ENCODE results near the gene RXRA. TPM values are rescaled to one million over a fixed set of nuclear protein-coding genes. Genes with fewer than 3 reads are reported as not detected.

The RXRA gene
- total RNA-seq, 1 experiment from 2014 or later, result 20.4 TPM

DNA sequence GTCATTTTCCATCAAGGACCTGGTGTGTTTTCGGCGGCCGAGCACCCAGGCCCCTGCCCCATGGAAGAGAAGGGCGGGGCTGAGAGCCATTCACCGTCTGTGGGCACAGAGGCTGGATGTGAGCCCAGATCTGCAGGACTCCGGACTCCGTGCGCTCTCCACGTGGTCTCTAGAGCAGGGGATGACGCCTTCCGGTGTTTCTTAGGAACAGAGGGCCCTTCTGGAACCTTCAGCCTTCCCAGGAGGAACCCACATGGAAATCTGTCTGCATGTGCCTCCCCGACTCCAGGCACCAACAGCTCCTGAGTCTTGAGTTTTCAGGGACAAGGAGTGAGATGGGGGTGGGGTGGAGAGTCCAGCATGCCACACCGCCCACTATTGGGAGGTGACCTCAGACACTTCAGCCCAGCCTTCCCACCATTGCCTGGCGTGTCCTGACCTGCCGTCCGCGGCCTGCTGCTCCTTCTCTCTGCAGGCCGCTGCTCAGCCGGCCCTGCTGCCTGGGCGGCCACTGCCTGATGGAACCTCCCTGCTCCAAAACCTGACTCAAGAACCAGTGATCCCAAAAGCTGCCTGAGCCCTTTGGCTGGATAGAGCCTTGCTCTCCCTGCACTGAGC, 2.4 kb upstream of the RXRA start:
- DNase-seq (ENCODE audit: low read depth), result no peak

DNA sequence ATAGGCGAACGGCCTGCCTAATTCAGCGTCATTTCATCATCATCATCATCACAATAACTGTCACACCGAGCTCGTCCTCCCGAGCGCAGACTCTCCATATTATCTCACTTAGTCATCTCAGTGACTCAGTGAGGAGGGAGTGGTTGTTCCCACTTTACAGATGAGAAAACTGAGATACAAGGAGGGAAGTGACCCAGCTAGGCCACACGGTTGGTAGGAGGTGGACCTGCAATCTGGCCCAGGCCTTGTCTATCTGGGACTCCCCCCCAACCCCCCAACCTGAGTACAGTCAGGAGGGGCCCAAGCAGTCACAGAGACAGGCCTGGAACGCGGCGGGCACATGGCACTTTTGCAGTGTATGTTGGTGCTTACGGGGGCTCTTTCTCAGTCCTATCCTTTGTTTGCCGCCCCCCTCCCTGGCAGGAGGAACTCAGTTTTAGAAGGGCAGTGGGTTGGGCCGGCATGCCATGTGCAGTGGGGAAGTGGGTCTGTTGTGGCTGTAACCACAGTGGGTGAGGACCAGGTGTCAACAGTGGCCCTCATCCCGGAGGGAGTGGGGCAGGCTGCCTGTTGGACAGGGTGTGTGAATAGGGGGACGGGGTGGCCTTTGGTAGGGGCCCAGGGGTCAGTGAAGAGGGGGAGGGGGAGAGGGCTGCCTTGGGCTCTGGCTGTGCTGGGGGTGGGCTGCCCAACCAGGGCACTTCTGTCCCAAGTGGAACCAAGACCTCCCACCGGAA, 1.7 kb upstream of the RXRA start:
- no peak for DNase-seq (ENCODE audit: low read depth)

DNA sequence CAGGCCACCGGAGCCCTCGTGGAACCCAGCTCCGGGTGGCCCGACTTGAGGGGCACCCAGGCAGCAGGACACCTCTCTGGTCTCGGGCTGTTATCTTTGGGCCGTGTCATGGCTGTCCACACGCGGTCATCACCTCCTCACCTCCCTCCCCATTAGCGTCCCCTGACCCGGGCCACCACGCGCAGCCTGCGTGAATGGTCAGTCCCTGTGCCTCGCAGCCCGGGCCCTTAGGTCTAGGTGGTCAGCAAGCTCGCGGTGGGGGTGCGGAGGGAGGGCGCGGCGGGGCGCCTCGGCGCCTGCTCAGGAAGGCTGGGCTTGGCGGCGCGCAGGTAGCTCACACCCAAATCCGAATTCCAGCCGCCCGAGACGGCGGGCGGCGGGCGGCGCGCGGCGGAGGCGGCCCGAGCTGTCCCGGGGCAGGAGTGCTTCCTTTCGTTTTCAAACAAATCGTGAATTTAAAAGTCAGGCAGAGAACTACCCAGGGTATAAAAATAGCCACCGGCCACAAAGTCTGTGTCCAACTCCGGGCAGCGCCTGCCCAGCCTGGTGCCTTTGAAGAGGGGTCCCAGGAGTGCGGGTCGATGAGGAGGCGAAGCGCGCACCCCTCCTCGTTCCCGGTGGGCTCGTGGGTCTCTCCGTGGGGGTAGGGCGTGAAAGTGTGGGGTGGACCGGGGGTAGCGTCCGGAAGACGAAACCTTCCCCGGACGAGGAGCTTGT, 1.0 kb upstream of the RXRA start:
- DNase-seq (ENCODE audit: low read depth), result peak; percentile 40

DNA sequence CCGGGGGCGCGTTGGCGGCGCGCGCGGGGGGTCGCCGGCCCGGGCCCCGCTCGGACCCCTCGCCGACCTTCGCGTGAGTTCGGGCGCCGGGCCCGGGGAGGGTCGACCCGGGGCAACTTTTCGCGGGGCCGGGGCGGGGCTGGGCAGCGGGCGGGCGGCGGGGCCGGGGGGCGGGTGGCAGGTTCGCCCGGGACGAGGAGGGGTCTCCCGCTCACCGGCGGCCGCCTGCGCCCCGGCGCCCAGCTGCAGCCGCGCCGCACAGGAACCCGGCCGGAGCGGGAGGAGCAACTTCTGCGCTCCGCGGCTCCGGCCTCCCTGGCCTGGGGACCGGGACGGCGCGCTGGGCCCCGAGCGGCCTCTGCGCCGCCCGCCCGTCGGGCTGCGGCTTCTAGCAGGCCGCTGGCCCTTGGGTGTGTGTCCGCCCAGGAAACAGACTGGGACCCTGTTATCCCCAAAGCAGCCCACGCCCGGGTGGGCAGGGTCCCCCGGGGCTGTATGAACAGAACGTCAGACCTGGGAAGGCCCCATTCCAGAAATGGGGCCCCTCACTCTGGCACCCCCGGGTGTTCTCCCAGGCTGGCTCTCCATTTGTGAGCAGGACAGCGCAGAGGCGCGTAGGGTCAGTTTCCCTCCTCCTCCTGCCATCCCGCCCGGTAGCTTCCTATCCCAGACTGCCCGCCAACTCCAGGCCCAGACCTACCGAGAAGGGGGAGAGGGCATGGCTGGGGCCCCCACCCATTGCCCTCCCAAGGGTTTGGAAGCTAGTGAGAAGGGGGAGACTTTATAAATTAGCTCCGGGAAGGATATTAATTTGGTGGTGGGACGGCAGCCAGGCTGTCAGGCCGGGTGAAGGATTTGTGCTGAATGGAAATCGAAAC, 708 bp downstream of the RXRA start:
- DNase-seq (ENCODE audit: low read depth), result peak; percentile 34

DNA sequence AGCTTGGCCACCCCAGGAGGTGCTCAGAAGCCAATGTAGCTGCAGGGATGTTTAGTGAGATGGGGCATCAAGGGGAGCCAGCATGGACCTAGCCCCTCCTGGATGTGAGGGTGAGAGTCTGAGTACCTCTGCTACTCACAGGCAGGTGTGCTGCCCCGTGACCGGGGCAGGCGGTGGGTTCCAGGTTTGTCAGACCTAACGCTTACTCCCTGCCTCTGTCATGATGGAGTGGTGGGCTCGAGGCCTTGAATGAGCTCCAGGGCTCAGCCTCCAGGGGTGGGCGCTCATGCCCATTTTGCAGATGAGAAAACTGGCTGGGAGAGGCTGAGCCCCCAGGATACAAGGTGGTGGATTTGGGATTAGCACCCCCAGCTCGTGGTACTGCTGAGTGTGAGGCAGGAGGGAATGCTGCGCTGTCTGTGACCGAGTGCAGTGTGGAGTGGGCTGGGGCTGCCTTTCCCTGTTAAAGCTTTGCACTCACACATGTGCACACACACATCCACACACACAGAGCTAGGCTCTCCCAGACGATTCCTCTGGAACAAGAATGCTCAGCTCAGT, 1.5 kb downstream of the RXRA start:
- DNase-seq (ENCODE audit: low read depth), result no peak

DNA sequence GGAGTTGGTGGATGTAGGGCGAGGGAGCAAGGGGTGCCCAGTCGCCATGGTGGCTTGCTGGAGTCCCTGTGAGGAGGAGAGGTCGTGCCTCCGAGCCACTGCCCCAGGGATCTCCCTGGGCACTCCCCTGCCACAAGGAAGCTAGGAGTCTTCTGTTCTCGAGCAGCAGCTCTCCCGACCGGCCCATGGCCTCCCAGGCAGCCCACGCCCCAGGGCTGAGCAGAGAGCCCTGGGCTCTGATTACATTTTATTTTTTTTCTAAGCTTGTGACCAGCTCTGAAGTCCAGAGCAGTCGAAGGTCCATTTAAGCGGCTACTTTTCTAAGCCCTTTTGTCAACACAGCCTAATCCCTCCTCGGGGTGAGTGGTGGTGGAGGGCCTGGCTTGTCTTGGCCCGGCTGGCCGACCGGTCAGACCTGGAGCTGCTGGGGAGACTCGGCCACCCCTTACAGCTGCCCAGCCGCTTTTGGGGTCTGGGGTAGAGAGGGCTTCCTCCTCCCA, 2.1 kb downstream of the RXRA start:
- DNase-seq (ENCODE audit: low read depth), result no peak

DNA sequence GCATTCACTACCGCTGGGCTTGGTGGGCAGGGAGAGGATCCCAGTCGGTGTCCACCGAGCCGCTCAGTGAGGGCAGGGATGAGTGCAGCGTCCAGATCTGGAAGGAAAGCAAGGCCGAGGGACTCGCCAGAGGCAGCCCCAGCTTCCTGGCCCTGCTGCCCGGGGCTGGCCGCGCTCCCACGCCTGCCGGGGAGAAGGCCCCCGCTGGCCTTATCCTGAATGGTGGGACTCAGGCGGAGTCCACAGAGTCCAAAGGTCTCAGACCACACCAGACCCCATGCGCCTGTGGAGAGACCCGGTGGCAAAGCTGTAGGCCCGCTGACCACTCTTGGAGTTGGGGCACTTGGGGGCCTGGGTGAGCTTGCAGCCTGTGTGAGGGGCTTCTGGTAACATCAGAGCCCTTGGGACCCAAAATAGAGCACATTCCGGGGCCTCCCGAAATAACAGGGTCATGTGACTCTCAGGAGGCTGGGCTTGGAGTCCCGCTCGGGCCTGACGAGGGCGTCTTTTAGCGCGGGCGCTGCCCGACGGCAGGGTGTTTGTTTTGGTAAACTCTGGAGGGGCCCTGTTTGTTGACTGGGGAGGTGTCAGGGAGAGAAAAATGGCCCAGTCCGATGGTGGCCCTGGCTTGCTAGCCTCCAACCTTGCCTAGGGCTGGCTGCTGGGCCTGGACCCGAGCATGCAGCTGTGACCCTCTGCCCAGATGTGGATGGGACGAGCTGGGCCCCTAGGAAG, 2.8 kb downstream of the RXRA start:
- no peak for DNase-seq (ENCODE audit: low read depth)

DNA sequence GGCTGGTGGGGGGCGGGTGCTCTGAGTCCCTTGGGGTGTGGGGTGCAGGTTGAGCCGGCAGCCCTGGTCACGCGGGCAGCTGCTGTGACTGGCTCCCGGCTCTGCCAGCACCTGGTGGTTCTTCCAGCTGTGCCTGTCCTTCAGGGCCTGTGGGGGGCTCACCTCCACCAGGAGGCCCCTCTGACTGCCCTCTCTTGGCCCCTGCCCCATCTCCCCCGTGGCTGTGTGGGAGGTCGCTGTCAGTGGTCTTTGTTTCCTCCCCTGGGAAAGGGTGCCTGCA, 3.3 kb downstream of the RXRA start:
- peak; percentile 61 for DNase-seq (ENCODE audit: low read depth)

DNA sequence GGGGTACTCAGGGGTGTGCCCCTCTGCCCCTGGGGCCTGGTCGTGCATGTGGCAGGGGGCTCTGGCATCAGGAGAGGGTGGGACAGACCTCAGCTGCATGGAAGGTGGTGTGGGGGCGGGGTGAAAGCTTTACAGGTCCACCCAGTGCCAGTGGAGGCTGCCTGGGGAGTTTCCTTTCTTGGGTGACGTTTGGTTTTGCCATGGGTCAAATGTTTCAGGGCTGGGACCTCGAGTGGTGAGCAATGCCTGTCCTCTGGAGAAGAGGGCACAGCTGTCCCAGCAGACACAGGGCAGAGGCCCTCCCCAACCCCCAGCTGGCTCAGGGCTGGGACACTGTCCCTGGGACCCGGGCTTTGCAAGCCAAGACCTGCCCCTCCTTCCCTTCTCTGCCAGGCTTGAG, 3.6 kb downstream of the RXRA start:
- peak; percentile 72 for DNase-seq (ENCODE audit: low read depth)

DNA sequence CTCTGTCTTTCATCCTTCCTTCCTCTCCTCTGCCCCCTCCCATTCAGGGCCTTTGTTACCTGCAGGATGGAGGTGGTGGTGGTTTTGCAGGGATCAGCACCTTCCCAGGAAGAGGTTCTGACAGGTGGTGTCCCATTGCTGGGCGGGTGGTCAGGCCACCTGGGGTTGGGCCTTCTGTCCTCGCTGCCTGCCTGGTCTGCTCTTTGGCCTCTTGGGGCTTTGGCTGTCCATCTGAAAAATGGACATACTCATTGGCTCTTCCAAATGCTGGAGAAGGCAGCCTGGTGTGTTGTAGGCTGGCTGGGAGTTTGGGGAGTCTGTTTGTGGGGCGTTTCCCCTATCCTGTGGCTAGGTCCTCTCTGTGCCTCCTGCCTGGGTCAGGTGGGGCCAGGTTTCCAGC, 4.3 kb downstream of the RXRA start:
- DNase-seq (ENCODE audit: low read depth), result no peak

DNA sequence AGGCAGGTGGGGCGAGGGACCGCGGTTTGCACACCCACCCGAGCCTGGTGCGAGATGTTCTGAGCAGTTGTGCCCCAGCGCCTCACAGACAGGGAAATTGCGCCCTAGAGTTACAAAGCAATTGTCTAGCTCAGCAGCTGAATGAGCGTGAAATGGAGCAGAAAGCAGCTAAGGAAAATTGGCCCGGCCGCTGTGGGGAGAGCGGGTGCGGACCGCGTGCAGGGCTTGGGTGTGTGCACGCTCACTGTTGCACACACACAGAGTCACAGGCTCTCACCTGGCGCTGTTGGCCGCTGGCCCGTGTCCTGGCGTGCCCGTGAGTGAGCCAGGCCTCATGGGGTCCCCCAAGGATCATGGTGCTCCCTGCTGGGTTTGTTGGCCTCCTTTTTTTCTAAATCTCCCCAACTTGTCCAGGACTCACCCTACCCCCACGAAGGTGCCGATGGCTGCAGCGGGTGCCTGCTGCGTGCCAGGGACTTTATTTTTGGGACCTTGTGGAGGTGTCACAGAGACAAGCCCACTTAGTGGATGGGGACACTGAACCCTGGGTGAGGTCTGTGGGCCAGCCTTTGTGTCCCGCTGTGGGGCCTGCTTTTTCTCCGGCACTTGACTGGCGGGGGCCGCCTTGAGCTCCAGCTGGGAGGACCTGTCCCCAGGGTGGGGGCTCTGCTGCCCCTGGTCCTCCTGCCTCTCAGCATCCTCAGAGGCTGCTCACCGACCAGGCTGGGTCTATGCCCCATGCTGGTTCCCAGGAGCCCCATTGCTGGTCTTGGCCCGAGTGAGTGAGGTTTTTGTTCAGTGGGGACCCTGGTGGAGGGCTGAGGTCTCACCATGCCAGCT, 5.2 kb downstream of the RXRA start:
- DNase-seq (ENCODE audit: low read depth), result no peak

DNA sequence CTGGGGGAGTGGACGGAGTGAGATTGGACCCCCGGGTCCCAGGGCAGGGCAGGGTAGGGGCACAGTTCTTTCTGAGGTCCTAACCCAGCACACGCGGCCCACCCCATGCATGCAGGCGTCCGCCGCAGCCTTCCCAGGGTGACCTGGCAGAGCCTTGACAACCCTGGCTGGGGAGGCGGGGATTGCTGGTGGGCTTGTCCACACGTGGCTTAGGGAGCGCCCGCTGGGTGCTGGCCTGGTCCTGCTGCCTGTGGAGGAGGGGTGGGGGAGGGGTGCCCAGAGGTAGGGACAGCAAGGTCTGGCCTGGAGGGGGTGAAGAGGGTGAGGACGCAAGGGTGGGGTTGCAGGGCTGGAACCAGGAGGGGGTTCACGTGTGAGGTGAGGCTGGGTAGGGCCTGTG, 6.0 kb downstream of the RXRA start:
- DNase-seq (ENCODE audit: low read depth), result no peak

DNA sequence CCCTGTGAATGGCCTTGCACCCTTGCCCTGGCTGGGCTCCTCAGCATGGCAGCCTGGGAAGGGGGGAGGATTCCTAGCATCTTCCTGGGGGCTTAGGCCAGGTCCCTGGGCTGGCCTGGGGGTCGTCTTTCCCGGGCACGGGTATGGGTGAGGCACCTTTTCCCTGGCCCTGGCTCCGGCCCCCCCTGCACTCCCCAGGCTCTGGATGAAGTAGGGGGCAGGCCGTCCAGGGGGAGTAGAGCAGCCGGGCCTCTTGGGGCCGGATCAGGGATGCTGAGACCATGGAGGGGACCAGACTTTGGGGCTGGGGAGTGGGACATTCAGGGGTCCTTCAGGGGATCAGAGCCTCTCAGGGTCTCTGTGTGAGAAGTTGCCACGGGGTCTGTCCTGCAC, 6.6 kb downstream of the RXRA start:
- no peak for DNase-seq (ENCODE audit: low read depth)

DNA sequence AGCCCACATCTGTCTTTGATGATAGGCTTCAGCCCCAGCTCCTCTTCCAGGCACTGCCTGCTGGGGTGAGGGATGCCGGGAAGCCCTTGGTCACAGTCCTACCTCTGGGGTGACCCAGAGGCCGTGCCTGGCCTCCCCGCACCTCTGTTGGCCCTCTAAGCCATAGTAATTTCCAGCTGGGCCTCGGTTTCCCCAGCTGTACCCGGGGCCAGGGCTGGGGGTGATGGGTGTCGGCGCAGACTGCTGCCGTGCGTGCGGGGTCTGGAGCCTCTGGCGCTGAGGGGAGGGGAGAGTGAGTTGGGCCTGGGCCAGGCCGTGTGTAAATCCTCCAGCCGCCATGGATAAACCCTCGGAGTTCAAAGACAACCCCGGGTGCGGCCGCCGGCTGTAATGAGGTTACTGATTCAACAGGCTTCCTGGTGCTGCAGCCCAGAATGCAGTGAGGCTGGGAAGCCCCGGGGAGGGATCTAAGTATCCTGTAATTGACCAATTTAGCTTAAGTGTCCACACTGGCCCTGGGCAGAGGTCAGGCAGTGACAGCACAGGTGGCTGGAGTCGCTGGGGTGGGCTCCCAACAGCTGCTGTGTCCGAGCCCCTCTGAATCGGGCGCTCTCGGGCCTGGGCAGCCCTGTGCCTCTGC, 7.1 kb downstream of the RXRA start:
- DNase-seq (ENCODE audit: low read depth), result no peak

DNA sequence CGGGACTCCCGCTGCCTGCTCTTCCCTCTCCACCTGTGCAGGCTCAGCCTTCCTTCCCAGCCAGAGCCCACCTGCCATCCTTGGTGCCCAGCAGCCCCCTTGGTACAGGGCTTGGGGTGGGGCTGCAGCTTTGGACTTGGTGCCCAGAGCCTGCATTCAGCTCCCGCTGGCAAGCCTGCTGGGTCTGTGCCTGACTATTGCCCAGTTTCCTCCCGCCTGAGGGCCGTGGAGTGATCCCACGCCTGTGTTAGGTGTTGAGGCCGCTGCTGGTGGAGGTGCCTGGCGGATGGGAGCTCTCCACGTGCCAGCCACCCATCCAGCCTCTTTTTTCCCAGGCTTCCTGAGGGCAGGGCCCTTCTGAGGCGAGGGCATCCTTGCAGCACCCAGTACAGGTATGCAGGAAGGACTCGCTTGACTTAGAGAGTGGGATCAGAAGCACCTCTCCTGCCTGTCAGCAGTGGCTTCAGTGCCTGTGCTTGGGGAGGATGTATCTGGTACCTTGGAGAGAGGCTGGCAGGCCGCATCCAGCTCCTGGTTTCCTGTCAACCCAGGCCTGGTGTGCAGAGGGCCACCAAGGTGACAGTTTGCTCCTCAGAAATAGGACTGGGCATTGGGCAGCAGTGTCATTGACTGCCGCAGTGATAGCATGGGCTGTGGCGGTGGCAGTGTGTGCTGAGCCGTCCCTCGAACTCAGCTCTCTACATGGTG, 7.8 kb downstream of the RXRA start:
- no peak for DNase-seq (ENCODE audit: low read depth)

DNA sequence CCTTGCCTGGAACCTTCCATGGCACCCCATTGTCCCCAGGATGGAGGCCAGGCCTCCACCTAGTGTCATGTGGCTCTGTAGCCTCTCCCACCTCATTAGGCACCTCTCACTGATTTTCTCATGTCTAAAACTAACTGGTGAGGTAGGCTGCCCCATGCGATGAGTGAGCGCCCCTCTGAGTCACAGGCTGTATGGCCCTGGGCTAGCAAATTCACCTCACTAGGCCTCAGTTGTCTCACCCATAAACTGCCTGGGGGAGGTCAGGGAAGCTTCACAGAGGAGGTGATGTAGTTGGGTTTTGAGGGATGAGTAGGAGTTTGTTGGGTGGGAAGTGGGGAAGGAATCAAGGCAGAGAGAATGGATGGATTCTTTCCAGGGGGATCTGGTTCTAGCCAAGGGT, 8.8 kb downstream of the RXRA start:
- no peak for DNase-seq (ENCODE audit: low read depth)

DNA sequence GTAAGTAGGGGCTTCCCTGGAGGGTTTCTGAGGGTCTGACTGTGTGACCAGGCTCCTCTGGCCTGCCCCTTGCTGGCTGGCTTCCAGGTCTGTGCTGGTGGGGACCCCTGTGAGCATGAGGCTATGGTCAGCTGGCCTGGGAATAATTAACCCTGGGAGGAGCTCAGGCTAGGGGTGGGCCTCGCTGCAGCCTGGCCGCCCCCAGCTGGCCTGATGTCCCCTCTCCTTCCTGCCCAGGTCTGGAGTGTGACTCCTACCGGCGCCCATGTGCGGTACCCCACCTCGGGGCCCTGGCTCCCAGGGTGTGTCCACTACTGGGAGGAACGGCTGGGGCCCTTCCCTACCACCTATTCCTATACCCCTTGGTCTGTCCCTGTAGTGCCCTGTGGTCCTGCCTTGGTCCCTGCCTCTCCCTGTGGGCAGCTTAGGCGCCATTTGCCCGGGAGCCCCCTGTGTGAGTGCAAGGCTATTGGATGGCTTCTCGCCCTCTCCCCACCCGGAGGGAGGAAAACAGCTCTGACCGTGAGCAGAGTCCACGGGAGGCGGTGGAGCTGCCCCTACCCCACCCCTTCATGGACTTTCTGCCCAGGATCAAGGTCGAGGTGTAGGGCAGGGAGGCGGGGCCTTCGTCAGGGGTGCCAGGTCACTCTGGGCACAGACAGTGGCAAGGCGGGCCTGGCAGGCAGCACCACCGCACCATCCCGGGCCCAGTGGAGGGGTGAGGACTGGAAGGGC, 9.4 kb downstream of the RXRA start:
- DNase-seq (ENCODE audit: low read depth), result no peak

DNA sequence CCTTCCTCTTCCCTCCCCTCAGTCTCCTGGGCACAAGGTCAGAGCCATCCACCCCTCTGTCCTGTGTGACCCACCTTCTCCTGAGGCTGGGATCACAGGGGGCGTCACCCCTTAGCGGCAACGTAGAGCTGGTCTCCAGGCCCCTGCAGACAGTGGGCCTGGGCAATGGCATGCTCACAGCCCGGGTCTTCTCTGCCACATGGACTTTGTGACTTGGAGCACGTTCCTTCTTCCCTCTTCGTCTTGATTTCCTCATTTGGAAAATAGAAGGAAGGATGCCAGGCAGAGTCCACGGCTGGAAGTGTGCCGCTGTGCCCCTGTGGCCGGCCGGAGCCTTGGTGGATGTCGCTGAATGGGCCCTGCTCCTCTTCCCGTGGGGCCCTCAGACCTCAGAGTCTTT, 10.0 kb downstream of the RXRA start:
- no peak for DNase-seq (ENCODE audit: low read depth)

Measured in LHCN-M2 (cell line).